22Rv1 (cell line): ENCODE measurements around the gene CTSH.

ENCODE experiments used
- ZFX ChIP-seq: fragments of 450-650 bp; IDR thresholded peaks from 2 replicates; pipeline ENCODE4 v1.6.1; 2017; ENCODE audit warnings: antibody characterized with exemption, borderline replicate concordance
- TF ChIP-seq, protein P1 (sequence below): fragments of 450-650 bp; IDR thresholded peaks from 2 replicates; pipeline ENCODE4 v1.5.1; 2017; ENCODE audit warnings: mild to moderate bottlenecking

DNA sequence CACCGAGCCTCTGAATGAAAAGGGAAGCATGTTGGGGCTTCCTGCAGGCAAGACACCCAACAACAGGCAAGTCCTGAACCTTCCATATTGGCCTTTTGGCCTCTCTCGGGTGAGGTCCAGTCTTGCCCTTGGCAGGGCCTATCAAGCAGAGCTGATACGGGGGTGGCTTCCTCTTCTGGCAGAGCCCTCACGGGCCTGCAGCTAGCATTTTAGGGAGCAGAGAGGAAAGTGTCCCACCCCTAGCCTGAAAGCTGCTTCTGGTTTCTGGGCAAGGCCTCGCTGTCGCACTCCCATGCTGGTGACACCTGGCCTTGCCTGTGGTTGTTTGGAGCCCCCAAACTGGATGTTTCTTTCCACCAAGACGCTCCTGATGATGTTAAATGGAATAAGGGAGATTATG lies 31.8 kb upstream of the CTSH start:
- TF ChIP-seq, protein P1, sequence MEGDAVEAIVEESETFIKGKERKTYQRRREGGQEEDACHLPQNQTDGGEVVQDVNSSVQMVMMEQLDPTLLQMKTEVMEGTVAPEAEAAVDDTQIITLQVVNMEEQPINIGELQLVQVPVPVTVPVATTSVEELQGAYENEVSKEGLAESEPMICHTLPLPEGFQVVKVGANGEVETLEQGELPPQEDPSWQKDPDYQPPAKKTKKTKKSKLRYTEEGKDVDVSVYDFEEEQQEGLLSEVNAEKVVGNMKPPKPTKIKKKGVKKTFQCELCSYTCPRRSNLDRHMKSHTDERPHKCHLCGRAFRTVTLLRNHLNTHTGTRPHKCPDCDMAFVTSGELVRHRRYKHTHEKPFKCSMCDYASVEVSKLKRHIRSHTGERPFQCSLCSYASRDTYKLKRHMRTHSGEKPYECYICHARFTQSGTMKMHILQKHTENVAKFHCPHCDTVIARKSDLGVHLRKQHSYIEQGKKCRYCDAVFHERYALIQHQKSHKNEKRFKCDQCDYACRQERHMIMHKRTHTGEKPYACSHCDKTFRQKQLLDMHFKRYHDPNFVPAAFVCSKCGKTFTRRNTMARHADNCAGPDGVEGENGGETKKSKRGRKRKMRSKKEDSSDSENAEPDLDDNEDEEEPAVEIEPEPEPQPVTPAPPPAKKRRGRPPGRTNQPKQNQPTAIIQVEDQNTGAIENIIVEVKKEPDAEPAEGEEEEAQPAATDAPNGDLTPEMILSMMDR, result no peak
- TF ChIP-seq ZFX, result no peak
